RWPE2 (cell line): ENCODE measurements around the gene TBC1D1.
"Not testable (repeated sequence)": the region's sequence is repeated elsewhere in the genome, so short reads cannot be mapped to it uniquely, and the experiment has no call there.

ENCODE experiments used
- ATAC-seq: fragments of 200-7000 bp; cut with Tn5 transposase; 3 replicates; pipeline ENCODE4 v1.9.1; 2021; ENCODE audit warnings: low read depth
- DNase-seq: peaks from one replicate; pipeline ENCODE4 v3.0.0-alpha.2; 2020; ENCODE audit warnings: low spot score
- H3K27ac ChIP-seq: fragments of 450-650 bp; 2 replicates; pipeline ENCODE4 v1.5.1; 2017; ENCODE audit warnings: mild to moderate bottlenecking; ENCODE audit not compliant: poor library complexity, severe bottlenecking
- H3K27me3 ChIP-seq: fragments of 250-450 bp; sonication (Bioruptor Pico); 2 replicates; pipeline ENCODE4 v1.5.1; 2021; ENCODE audit warnings: mild to moderate bottlenecking, moderate library complexity; ENCODE audit not compliant: insufficient read depth, poor library complexity, severe bottlenecking
- H3K36me3 ChIP-seq: fragments of 250-450 bp; sonication (Bioruptor Pico); 2 replicates; pipeline ENCODE4 v1.5.1; 2020; ENCODE audit warnings: low read depth, mild to moderate bottlenecking, moderate library complexity
- H3K4me1 ChIP-seq: fragments of 250-450 bp; sonication (Bioruptor Pico); 2 replicates; pipeline ENCODE4 v1.5.1; 2021; ENCODE audit warnings: mild to moderate bottlenecking, moderate library complexity; ENCODE audit not compliant: insufficient read depth, poor library complexity, severe bottlenecking
- H3K4me3 ChIP-seq: fragments of 250-450 bp; sonication (Bioruptor Pico); 2 replicates; pipeline ENCODE4 v1.5.1; 2021; ENCODE audit warnings: mild to moderate bottlenecking, moderate library complexity; ENCODE audit not compliant: severe bottlenecking
- H3K9me3 ChIP-seq: fragments of 250-450 bp; sonication (Bioruptor Pico); 2 replicates; pipeline ENCODE4 v1.5.1; 2021; ENCODE audit warnings: mild to moderate bottlenecking, moderate library complexity; ENCODE audit not compliant: severe bottlenecking
- CTCF ChIP-seq: fragments of 450-650 bp; IDR thresholded peaks from one replicate; pipeline ENCODE4 v1.5.1; 2017; ENCODE audit warnings: mild to moderate bottlenecking, moderate library complexity; ENCODE audit not compliant: poor library complexity, severe bottlenecking

The TBC1D1 gene

DNA sequence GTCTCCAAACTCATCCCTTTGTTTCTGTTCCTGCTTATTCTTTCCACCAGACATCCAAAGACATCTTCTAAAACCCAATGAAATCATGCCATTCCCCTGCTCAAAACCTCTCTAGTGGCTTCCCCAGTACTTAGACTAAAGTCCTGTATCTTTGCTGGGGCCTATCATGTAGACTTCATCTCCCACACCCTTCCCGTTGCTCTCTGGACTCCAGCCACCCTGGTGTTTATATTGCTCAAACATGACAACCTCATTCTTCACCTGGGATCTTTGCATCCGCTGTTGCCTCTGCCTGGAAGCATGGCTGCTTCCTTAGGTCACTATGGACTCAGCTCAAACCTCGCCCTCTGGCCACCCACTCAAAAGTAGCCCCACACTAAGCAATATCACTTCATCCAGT is 23.7 kb downstream of the TBC1D1 start:
- Histone ChIP-seq H3K27me3 (no peaks in the 10 kb centered on the region), H3K4me3 (no peak overlapping the region), H3K4me1 (no peaks in the 10 kb centered on the region), H3K36me3 (no peaks in the 10 kb centered on the region), H3K27ac (no peak overlapping the region), H3K9me3 (no peaks in the 10 kb centered on the region)
- TF ChIP-seq CTCF, result no peak
- DNase-seq (no peak), ATAC-seq (no peak)

DNA sequence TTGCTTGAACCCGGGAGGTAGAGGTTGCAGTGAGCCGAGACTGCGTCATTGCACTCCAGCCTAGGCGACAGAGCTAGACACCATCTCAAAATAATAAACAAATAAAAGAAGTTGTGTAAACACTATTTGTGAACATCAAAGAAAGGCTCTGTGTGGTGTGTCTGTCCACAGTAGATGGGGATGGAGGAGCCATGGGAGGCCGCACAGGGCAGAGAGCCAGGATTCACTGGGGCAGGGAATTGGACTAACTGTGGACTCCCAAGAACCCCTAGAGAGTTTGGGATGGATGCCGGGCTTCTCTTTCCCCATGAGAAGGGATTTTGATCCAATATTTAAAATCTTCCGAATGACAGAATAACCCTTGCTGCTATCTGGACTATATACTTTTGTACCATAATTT is 26.5 kb downstream of the TBC1D1 start:
- Histone ChIP-seq H3K9me3 (no peaks in the 10 kb centered on the region), H3K4me1 (no peaks in the 10 kb centered on the region), H3K27ac (no peak overlapping the region), H3K27me3 (no peaks in the 10 kb centered on the region), H3K36me3 (no peaks in the 10 kb centered on the region), H3K4me3 (no peak overlapping the region)
- TF ChIP-seq CTCF, result no peak
- no peak for ATAC-seq
- no peak for DNase-seq

DNA sequence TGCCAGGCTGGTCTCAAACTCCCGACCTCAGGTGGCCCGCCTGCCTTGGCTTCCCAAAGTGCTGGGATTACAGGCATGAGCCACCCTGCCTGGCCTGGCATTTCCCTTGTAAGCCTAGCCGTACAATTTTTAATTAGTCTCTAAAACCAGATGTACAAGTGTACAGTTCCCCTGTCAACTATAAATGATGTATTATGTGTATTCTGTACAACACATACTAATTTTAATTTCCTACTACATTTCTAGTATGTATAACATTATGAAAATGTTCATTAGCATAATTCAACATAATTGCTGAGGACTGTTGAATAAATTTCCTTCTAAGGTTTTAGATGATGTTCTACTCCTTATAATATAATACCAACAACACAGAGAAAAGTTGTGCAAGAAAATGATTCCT is 27.8 kb downstream of the TBC1D1 start:
- no peaks in the 10 kb centered on the region for H3K36me3 ChIP-seq
- H3K4me3 ChIP-seq, result no peak overlapping the region
- no peaks in the 10 kb centered on the region for H3K9me3 ChIP-seq
- H3K27me3 ChIP-seq, result no peaks in the 10 kb centered on the region
- ATAC-seq, result no peak
- no peak for DNase-seq
- TF ChIP-seq CTCF, result no peak
- no peaks in the 10 kb centered on the region for H3K4me1 ChIP-seq
- no peak overlapping the region for H3K27ac ChIP-seq

DNA sequence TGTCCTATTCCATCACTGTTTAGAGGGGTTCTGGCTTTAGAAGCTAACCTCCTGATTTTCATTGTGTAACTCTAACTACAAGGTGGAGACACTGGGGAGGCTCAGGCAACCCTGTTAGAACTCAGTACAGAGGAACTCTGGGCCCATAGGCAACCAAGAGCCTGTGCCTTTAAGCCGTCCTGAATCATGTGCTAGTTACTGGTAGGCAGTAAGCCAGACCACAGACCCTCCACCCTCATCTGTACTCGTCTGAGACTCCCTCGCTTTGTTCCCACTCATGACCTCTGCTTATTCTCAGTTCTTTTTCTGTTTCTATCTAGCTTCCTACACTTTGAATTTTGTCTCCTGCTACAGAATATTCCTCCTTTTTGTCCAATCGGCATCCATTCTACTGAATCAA is 31.4 kb downstream of the TBC1D1 start:
- H3K36me3 ChIP-seq, result no peaks in the 10 kb centered on the region
- DNase-seq (no peak), ATAC-seq (peak; percentile 58; the same call in 2 of the 3 replicates)
- H3K27me3 ChIP-seq, result no peaks in the 10 kb centered on the region
- no peak overlapping the region for H3K27ac ChIP-seq
- no peak overlapping the region for H3K4me3 ChIP-seq
- H3K4me1 ChIP-seq, result no peaks in the 10 kb centered on the region
- no peaks in the 10 kb centered on the region for H3K9me3 ChIP-seq
- TF ChIP-seq CTCF, result no peak

- not testable (repeated sequence) for H3K4me1 ChIP-seq, H3K4me3 ChIP-seq, DNase-seq, ATAC-seq, H3K27me3 ChIP-seq, H3K9me3 ChIP-seq, H3K27ac ChIP-seq, H3K36me3 ChIP-seq
Observed at GRCh38 chr4:37923089-37923488, 32.2 kb downstream of the TBC1D1 start.
